NCI-H1092 treated with DMSO at 0.1 percent for 48 hours (cell line): ENCODE results near the gene DYSF.

Experiments used
- DNase-seq: peaks from one replicate; lab custom pipeline; 2025; lab: John Stamatoyannopoulos, UW

The DYSF gene

DNA sequence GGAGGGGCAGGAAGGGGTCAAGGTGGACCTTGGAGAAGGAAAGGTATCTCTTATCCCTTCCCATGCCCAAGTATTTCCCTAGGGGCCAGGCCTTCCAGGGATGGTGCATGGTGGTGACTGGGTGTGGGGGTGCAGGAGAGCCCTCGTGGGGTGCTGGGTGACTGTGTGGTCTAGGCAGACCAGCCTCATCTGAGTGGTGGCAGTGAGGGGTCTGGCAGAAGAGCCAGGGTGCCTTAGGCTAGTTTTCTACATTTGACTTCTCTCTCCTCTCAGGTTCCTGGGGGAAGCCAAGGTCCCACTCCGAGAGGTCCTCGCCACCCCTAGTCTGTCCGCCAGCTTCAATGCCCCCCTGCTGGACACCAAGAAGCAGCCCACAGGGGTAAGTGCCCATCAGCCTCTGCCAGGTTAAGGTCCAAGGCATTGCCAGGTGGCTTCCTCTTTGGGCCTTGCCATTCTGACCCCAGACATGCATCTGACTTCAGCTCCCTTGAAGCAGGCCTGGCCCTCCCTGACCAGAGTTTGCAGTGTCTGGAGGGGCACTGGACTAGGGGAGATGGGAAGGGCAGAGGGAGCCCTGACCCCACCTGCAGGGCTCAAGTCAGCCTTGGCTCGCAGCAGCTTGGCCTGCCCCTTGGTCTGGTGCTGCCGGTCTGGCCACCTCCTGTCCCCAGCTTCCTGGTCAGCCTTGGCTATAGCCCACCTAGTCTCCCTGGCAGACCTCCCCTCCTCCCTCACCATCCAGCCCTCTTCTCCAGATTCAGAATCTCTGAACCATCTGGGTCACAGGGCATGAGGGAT lies 49.8 kb downstream of the DYSF start:
- DNase-seq = no peak

- DNase-seq = no peak
Observed at GRCh38 chr2:71503837-71504236, 50.5 kb downstream of the DYSF start.

GRCh38 chr2:71504611-71505010 lies 51.2 kb downstream of the DYSF start:
- no peak for DNase-seq

- peak; percentile 9 for DNase-seq
Observed at GRCh38 chr2:71505086-71505769, 51.9 kb downstream of the DYSF start.

- no peak for DNase-seq
Observed at GRCh38 chr2:71505770-71506140, 52.4 kb downstream of the DYSF start.

- DNase-seq = no peak
Observed at GRCh38 chr2:71506222-71507153, 53.1 kb downstream of the DYSF start.

- DNase-seq = no peak
Observed at GRCh38 chr2:71507476-71507875, 54.1 kb downstream of the DYSF start.

DNA sequence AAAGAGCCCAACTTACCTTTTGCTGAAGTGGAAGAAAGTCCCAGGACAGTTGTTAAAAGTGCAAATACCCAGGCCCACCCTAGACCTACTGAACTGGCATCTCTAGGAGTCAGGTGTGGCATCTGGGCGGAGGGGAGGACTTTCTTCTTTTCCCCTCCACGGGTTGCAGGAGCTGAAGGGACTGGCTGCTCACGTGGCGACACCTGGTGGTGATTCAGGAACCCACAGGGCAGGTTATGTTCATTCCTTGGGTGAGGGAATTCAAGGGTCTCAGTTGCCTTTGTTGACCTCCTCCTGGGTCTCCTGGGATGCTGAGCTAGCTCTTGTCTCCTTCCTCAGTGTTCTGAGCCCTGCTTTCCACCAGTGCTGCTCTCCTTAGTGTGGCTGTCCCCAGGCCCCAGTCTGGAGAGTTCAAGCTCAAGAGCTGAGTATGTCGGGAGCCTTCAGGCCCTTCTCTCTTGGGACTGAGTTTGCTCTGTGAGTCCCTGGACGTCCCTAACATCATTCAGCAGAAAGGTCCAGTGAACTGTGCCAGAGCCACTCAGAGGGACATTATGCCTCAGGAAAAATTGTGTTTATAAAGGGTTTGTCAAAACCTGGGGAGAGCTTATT lies 56.9 kb downstream of the DYSF start:
- DNase-seq = peak; percentile 20

DNA sequence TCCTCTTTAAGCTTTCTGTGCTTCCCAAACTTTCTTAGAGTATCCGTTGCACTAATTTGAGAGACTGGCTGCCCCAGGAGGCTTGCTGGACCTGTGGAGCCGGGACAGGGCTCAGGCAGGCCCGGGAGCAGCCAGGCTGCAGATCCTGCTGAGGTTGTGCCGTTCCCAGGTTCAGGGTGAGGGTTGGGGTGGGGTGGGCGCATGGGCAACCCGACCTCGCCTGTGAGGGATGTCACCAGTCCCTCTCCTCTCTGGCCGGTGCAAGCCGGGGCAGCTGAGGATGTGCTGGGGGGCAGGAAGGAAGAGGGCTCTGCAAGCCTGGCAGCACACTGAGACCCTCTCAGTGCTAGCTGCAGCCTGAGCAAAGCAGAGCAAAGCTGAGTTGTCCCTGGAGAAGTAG lies 57.6 kb downstream of the DYSF start:
- DNase-seq = no peak

DNA sequence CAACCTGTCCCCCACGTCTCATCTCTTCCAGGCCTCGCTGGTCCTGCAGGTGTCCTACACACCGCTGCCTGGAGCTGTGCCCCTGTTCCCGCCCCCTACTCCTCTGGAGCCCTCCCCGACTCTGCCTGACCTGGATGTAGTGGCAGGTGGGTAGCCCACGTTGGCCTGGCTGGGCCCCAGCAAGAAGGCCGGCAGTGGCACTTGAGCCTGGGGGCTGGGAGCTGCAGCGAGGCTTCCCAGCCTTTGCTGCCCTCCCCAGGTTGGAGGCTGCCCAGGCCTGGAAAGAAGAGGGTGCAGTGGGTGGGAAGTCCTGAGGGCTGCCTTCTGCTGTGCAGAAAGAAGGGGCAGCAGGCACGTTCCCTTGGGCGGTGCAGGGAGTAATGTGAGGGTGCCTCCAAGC lies 58.4 kb downstream of the DYSF start:
- no peak for DNase-seq

- no peak for DNase-seq
Observed at GRCh38 chr2:71512386-71512785, 59.0 kb downstream of the DYSF start.

GRCh38 chr2:71513096-71513495 lies 59.7 kb downstream of the DYSF start:
- DNase-seq = no peak

DNA sequence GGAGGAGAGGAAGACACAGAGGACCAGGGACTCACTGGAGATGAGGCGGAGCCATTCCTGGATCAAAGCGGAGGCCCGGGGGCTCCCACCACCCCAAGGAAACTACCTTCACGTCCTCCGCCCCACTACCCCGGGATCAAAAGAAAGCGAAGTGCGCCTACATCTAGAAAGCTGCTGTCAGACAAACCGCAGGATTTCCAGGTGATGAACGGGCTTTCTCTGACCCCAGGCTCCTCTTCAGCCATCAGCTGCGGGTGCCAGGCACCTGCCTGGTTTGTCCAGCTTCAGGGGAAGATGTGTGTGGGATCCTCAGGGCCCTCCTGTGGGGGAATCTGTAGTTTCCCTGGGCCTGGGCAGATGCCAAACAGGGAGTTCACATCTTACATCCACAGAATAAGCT lies 60.4 kb downstream of the DYSF start:
- no peak for DNase-seq

GRCh38 chr2:71516253-71516888 lies 63.0 kb downstream of the DYSF start:
- DNase-seq = no peak

DNA sequence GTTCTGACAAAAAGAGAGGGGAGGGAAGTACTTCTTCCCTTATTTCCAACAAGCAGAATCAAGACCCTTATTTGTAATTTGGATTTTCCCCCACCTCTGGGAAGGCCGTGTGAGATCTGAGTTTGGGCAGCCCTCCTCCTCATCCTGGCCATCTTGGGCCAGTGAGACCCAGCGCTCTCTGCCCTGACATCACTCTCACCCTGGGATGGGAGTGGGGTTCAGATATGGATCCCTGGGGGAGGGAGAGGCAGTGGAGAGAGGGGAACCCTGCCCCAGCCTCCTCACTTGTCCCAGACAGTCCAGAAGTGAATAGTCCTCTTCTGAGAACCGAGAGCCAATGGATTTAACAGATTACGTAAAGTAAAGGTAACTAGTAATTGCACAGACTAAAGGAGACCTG lies 64.5 kb downstream of the DYSF start:
- DNase-seq = no peak

- DNase-seq = no peak
Observed at GRCh38 chr2:71521436-71521950, 68.1 kb downstream of the DYSF start.

DNA sequence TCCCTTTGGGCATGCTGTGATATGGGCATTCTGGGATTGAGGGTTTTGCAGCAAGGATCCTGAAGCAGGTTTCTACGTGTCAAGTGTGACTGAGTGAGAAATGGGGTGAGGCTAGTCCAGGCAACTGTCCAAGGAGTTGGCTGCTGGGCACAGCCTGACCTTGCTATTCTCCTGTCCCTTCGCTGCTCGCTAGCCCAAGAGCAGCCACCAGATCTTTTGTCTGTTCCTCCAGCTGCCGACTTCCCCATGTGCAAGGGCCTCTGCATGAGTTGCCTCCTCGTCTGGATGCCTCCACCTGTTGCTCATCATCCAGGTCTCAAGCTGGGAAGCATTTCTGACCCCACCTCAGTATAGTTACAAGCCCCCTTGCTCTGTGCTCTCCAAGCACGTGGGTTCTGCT lies 71.1 kb downstream of the DYSF start:
- no peak for DNase-seq

GRCh38 chr2:71526141-71526540 lies 72.8 kb downstream of the DYSF start:
- no peak for DNase-seq

DNA sequence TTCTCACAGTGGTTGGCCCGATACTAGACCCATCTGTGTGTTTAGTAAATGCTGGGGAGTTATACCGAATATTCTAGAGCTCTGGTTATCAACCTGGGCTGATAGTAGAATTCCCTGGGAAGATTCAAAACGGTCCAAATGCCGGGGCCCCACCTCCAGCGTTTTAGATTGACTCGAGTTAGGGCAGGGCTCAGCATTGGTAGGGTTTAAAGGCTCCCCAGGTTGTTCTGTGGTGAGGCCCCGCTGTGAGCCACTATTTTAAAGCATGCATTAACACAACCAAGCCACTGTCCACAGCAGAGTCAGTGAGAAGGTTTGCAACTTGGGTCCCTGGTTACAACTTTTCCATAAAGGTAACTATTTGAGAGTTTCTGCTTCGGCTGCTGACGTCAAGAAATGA lies 73.6 kb downstream of the DYSF start:
- no peak for DNase-seq

- no peak for DNase-seq
Observed at GRCh38 chr2:71528131-71528591, 74.8 kb downstream of the DYSF start.

GRCh38 chr2:71528749-71529148 lies 75.4 kb downstream of the DYSF start:
- DNase-seq = no peak
